Endothelial cell of umbilical vein (primary cell): ENCODE data around the gene KAZN. TPM values are rescaled to one million over a fixed set of nuclear protein-coding genes. Genes with fewer than 3 reads are reported as not detected.

Source experiments
- BruUV-seq: library from RNA; stranded (reverse); fragments of 400-500 nt; replicated peaks from 2 replicates; lab custom pipeline; 2021; lab: Mats Ljungman, UMichigan
- CTCF ChIA-PET: fragments of 300-600, 350-600 bp; sonication (Branson Sonifier 250); formaldehyde crosslinking; loops from one replicate; lab custom pipeline; 2021; ENCODE audit warnings: antibody characterized with exemption, inconsistent platforms; lab: Charles Lee
- POLR2A ChIA-PET: fragments of 300-600, 350-600 bp; sonication (Branson Sonifier 250); formaldehyde crosslinking; loops from one replicate; lab custom pipeline; 2021; ENCODE audit warnings: antibody characterized with exemption, inconsistent platforms; lab: Charles Lee
- DNase-seq: peaks from one replicate; pipeline ENCODE4 v3.0.0-alpha.2; 2011; ENCODE audit warnings: low read depth, low spot score
- FAIRE-seq: peaks from 2 replicates; lab custom pipeline; 2011; peaks lifted over from hg19 to GRCh38; lab: Jason Lieb, UNC
- H2AFZ ChIP-seq: 2 replicates; pipeline ENCODE4 v1.6.0; 2012; ENCODE audit warnings: low read depth, low read length, control low read depth, inconsistent platforms
- H3K27ac ChIP-seq: 2 replicates; pipeline ENCODE4 v1.5.1; 2011; ENCODE audit warnings: low read depth, mild to moderate bottlenecking, control low read depth, low read length, moderate library complexity; ENCODE audit not compliant: insufficient read depth
- H3K27me3 ChIP-seq, 2 experiments: 2 replicates each; pipeline versions ENCODE4 v1.6.0 to v1.6.1; 2011; ENCODE audit warnings: low read length in 2 of 2, mixed read lengths in 1 of 2; ENCODE audit not compliant: control insufficient read depth in 2 of 2, insufficient read depth in 2 of 2
- H3K36me3 ChIP-seq, 2 experiments: 2 replicates in 1 of 2; 3 replicates in 1 of 2; pipeline ENCODE4 v1.5.1; 2011; ENCODE audit warnings: low read length in 2 of 2, mild to moderate bottlenecking in 1 of 2, moderate library complexity in 1 of 2; ENCODE audit not compliant: control insufficient read depth in 2 of 2, insufficient read depth in 2 of 2; ENCODE audit errors: extremely low read depth in 1 of 2
- H3K4me1 ChIP-seq: 3 replicates; pipeline ENCODE4 v1.5.1; 2011; ENCODE audit warnings: mild to moderate bottlenecking, low read length; ENCODE audit not compliant: control insufficient read depth, insufficient read depth; ENCODE audit errors: extremely low read depth
- H3K4me2 ChIP-seq: 2 replicates; pipeline ENCODE4 v1.6.1; 2011; ENCODE audit warnings: low read length, control low read depth, mixed read lengths; ENCODE audit not compliant: insufficient read depth
- H3K4me3 ChIP-seq, 3 experiments: fragments of 200-600 bp in 1 of 3; sonication (generic), shearing (Covaris generic) in 1 of 3; replicated peaks in 1 of 3; 2 replicates each; pipeline ENCODE4 v1.5.1; 2011 to 2016; ENCODE audit warnings: control low read depth in 3 of 3, low read length in 3 of 3, mild to moderate bottlenecking in 2 of 3, inconsistent platforms in 1 of 3, low read depth in 1 of 3, moderate library complexity in 1 of 3; ENCODE audit not compliant: insufficient read depth in 1 of 3
- H3K79me2 ChIP-seq: 2 replicates; pipeline ENCODE4 v1.6.0; 2012; ENCODE audit warnings: low read length, inconsistent platforms; ENCODE audit not compliant: control insufficient read depth, insufficient read depth
- H3K9ac ChIP-seq: replicated peaks from 2 replicates; pipeline ENCODE3; 2011; ENCODE audit warnings: low read length, control low read depth; ENCODE audit not compliant: insufficient read depth; ENCODE audit errors: extremely low read depth
- H3K9me1 ChIP-seq: replicated peaks from 3 replicates; pipeline ENCODE4 v1.6.0; 2011; ENCODE audit warnings: mild to moderate bottlenecking, low read length; ENCODE audit not compliant: control insufficient read depth, insufficient read depth; ENCODE audit errors: extremely low read depth
- H3K9me3 ChIP-seq: replicated peaks from 2 replicates; pipeline ENCODE4 v1.5.1; 2012; ENCODE audit warnings: low read length, inconsistent platforms; ENCODE audit not compliant: control insufficient read depth, insufficient read depth
- H4K20me1 ChIP-seq: replicated peaks from 2 replicates; pipeline ENCODE3; 2011; ENCODE audit warnings: mild to moderate bottlenecking, low read length; ENCODE audit not compliant: control insufficient read depth, insufficient read depth; ENCODE audit errors: extremely low read depth
- EZH2 ChIP-seq: IDR thresholded peaks from 2 replicates; pipeline ENCODE4 v1.6.1; 2012; ENCODE audit warnings: borderline replicate concordance, low read depth, mild to moderate bottlenecking, moderate library complexity, low read length, inconsistent platforms; ENCODE audit not compliant: severe bottlenecking
- FOS ChIP-seq: IDR thresholded peaks from 2 replicates; pipeline ENCODE4 v1.6.1; 2011; ENCODE audit warnings: mild to moderate bottlenecking, low read length, moderate library complexity, borderline replicate concordance; ENCODE audit not compliant: insufficient read depth
- GATA2 ChIP-seq: IDR thresholded peaks from 2 replicates; pipeline ENCODE4 v1.7.0; 2011; ENCODE audit warnings: low read depth, mild to moderate bottlenecking, moderate library complexity, mixed read lengths, low read length; ENCODE audit not compliant: insufficient read length, insufficient read depth
- JUN ChIP-seq: IDR thresholded peaks from 2 replicates; pipeline ENCODE4 v1.6.1; 2011; ENCODE audit warnings: borderline replicate concordance, low read depth; ENCODE audit not compliant: insufficient read length, insufficient read depth
- MYC ChIP-seq: IDR thresholded peaks from one replicate; pipeline ENCODE4 v1.6.1; 2011; ENCODE audit warnings: mild to moderate bottlenecking, low read depth, low read length
- POLR2A ChIP-seq: IDR thresholded peaks from 2 replicates; pipeline ENCODE4 v1.6.1; 2012; ENCODE audit warnings: low read depth, mild to moderate bottlenecking, control low read depth, low read length
- POLR2AphosphoS5 ChIP-seq: IDR thresholded peaks from 2 replicates; pipeline ENCODE4 v1.6.1; 2012; ENCODE audit warnings: low read depth, mild to moderate bottlenecking, control low read depth, low read length, moderate library complexity; ENCODE audit not compliant: insufficient read depth
- dilution Hi-C: fragments of 300-500 bp; cut with MboI; formaldehyde crosslinking; loops from one replicate; pipeline ENCODE4 v1.15.0; 2019; ENCODE audit warnings: low sequenced_read_pairs; ENCODE audit not compliant: extremely low pct_ligation_motif_present
- intact Hi-C: fragments of 100-400 bp; cut with micrococcal nuclease; formaldehyde crosslinking; loops from one replicate; pipeline ENCODE4 v1.10.0; 2022
- polyA plus RNA-seq, 4 experiments: library from polyadenylated mRNA; depleted of rRNA in 3 of 4; stranded (reverse) in 3 of 4; unstranded in 1 of 4; fragments of >200 nt; gene quantifications; 2 replicates each; pipeline versions ENCODE4 v1.2.1 to v1.2.3, GENCODE V29; 2011 to 2012; ENCODE audit warnings: missing spikeins in 1 of 4
- total RNA-seq: library from RNA; stranded (reverse); gene quantifications from 2 replicates; pipeline ENCODE4 v1.2.3, GENCODE V29; 2021
- TF ChIP-seq, protein P1 (sequence below): IDR thresholded peaks from 2 replicates; pipeline ENCODE4 v1.6.1; 2011; ENCODE audit not compliant: insufficient read depth, insufficient read length
- TF ChIP-seq, protein P2 (sequence below), 2 donors: IDR thresholded peaks; 1 replicate in 1 of 2; 2 replicates in 1 of 2; pipeline ENCODE4 v1.5.1; 2011; ENCODE audit warnings: low read length in 2 of 2, mild to moderate bottlenecking in 2 of 2, moderate library complexity in 2 of 2, control low read depth in 1 of 2, inconsistent platforms in 1 of 2, low read depth in 1 of 2; ENCODE audit not compliant: insufficient read depth in 1 of 2; ENCODE audit errors: extremely low read depth in 1 of 2

Gene KAZN
- total and polyA plus RNA-seq, 2 donors (not counting 3 experiments of a cell fraction or from before 2014, with no cell fraction given) = 1.6 to 5.8 TPM

DNA sequence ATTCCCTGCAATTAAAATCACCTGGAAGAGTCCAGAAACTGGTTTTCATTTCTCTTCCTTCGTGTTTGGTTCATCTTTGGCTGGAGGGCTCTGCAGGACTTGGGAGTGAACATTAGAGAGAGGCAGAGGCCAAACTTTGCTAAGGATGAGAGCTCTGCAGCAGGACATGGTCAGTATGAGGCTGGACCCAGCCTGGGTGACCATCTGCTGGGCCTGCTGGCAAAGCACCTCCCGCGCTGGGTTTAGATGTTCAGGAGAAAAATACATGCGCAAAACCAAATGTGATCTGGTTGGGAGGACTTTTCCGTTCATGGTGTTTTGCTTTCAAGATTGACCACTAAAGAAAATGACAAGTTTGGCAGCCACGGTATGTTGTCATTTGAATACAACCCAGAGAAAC is 15.9 kb downstream of the KAZN start:
- TF ChIP-seq GATA2 (no peak), FOS (no peak), MYC (no peak), POLR2AphosphoS5 (no peak), POLR2A (no peak), EZH2 (no peak), JUN (no peak)
- TF ChIP-seq, protein P1, sequence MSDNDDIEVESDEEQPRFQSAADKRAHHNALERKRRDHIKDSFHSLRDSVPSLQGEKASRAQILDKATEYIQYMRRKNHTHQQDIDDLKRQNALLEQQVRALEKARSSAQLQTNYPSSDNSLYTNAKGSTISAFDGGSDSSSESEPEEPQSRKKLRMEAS = no peak
- TF ChIP-seq, protein P2, sequence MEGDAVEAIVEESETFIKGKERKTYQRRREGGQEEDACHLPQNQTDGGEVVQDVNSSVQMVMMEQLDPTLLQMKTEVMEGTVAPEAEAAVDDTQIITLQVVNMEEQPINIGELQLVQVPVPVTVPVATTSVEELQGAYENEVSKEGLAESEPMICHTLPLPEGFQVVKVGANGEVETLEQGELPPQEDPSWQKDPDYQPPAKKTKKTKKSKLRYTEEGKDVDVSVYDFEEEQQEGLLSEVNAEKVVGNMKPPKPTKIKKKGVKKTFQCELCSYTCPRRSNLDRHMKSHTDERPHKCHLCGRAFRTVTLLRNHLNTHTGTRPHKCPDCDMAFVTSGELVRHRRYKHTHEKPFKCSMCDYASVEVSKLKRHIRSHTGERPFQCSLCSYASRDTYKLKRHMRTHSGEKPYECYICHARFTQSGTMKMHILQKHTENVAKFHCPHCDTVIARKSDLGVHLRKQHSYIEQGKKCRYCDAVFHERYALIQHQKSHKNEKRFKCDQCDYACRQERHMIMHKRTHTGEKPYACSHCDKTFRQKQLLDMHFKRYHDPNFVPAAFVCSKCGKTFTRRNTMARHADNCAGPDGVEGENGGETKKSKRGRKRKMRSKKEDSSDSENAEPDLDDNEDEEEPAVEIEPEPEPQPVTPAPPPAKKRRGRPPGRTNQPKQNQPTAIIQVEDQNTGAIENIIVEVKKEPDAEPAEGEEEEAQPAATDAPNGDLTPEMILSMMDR (IDR thresholded peaks at IDR 0.05; ENCODE audit: extremely low read depth in 1 of 2, insufficient read depth in 1 of 2, low read depth in 1 of 2, low read length in 2 of 2) = no peak
- intact Hi-C loops = no loop called here
- Histone ChIP-seq H3K4me2 (no peak overlapping the region), H2AFZ (no peak overlapping the region), H3K27ac (no peak overlapping the region), H4K20me1 (no peaks in the 10 kb centered on the region), H3K9me1 (no peaks in the 10 kb centered on the region), H3K4me1 (no peaks in the 10 kb centered on the region), H3K79me2 (no peaks in the 10 kb centered on the region), H3K4me3 (no peak overlapping the region), H3K27me3 (no peaks in the 10 kb centered on the region), H3K9ac (no peak overlapping the region), H3K36me3 (no peaks in the 10 kb centered on the region), H3K9me3 (peaks cover 3% of the 10 kb centered on the region)
- DNase-seq (no peak), FAIRE-seq (no peak)
- ChIA-PET POLR2A (no interaction called here), CTCF (no interaction called here)
- dilution Hi-C loops = no loop called here
- BruUV-seq = no TSS peak
